ENCODE measurements around the gene OAS2. TPM values are rescaled to one million over a fixed set of nuclear protein-coding genes. Genes with fewer than 3 reads are reported as not detected.

Gene OAS2
- total RNA-seq, 3 donors from 2014 or later (not counting 1 experiment from before 2014, with no cell fraction given), result 29.0 to 56.3 (median 48.2) TPM

GRCh38 chr12:112977641-112978040, 678 bp upstream of the OAS2 start:
- Mint-ChIP-seq H3K4me3 (peak overlapping the region; percentile 82), H3K9me3 (no peaks in the 10 kb centered on the region), H3K4me1 (peaks cover 47 to 50% of the 10 kb centered on the region in 2 donors), H3K27ac (peak overlapping the region; percentile 97 to 98), H3K27me3 (ENCODE audit: low read depth in 2 of 2) (no peaks in the 10 kb centered on the region), H3K36me3 (no peaks in the 10 kb centered on the region)
- ATAC-seq, result no peak
- no peaks in the 10 kb centered on the region for H3K27me3 ChIP-seq (ENCODE audit: control insufficient read depth, insufficient read depth, low read length)
- WGBS (ENCODE audit: insufficient coverage), result 77% methylated on average over 8 of the region's 8 CpGs
- peak overlapping the region; percentile 78 for H3K4me3 ChIP-seq (ENCODE audit: low read length)
- peaks cover 19% of the 10 kb centered on the region for H3K4me1 ChIP-seq (ENCODE audit: control insufficient read depth, insufficient read depth, low read length)
- DNase-seq, result no peak
- no peaks in the 10 kb centered on the region for H3K36me3 ChIP-seq (ENCODE audit: control insufficient read depth, insufficient read depth, low read length)
- TF ChIP-seq, protein P1, sequence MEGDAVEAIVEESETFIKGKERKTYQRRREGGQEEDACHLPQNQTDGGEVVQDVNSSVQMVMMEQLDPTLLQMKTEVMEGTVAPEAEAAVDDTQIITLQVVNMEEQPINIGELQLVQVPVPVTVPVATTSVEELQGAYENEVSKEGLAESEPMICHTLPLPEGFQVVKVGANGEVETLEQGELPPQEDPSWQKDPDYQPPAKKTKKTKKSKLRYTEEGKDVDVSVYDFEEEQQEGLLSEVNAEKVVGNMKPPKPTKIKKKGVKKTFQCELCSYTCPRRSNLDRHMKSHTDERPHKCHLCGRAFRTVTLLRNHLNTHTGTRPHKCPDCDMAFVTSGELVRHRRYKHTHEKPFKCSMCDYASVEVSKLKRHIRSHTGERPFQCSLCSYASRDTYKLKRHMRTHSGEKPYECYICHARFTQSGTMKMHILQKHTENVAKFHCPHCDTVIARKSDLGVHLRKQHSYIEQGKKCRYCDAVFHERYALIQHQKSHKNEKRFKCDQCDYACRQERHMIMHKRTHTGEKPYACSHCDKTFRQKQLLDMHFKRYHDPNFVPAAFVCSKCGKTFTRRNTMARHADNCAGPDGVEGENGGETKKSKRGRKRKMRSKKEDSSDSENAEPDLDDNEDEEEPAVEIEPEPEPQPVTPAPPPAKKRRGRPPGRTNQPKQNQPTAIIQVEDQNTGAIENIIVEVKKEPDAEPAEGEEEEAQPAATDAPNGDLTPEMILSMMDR (IDR thresholded peaks at IDR 0.05), result no peak
- no peaks in the 10 kb centered on the region for H3K9me3 ChIP-seq (ENCODE audit: control insufficient read depth, insufficient read depth, low read length)
- intact Hi-C loops (cut with micrococcal nuclease), result no loop called here
- peak overlapping the region; percentile 85 for H3K27ac ChIP-seq (ENCODE audit: low read length)

GRCh38 chr12:112979041-112979680, 842 bp downstream of the OAS2 start:
- no peaks in the 10 kb centered on the region for H3K36me3 Mint-ChIP-seq
- H3K4me1 ChIP-seq (ENCODE audit: control insufficient read depth, insufficient read depth, low read length), result peaks cover 19% of the 10 kb centered on the region
- no peaks in the 10 kb centered on the region for H3K9me3 ChIP-seq (ENCODE audit: control insufficient read depth, insufficient read depth, low read length)
- DNase-seq (peak; percentile 20 to 65), ATAC-seq (peak; percentile 33 to 61 (median 38))
- TF ChIP-seq, protein P1 (IDR thresholded peaks at IDR 0.05), result no peak
- peak overlapping the region; percentile 85 for H3K27ac ChIP-seq (ENCODE audit: low read length)
- no peaks in the 10 kb centered on the region for H3K36me3 ChIP-seq (ENCODE audit: control insufficient read depth, insufficient read depth, low read length)
- peak overlapping the region; percentile 78 for H3K4me3 ChIP-seq (ENCODE audit: low read length)
- H3K4me1 Mint-ChIP-seq, result peaks cover 60 to 65% of the 10 kb centered on the region in 2 donors
- WGBS (ENCODE audit: insufficient coverage), result 0% methylated on average over 6 of the region's 6 CpGs
- H3K9me3 Mint-ChIP-seq, result no peaks in the 10 kb centered on the region
- intact Hi-C loops (cut with micrococcal nuclease), result no loop called here
- peak overlapping the region; percentile 97 to 98 for H3K27ac Mint-ChIP-seq
- peak overlapping the region; percentile 82 for H3K4me3 Mint-ChIP-seq
- no peaks in the 10 kb centered on the region for H3K27me3 ChIP-seq (ENCODE audit: control insufficient read depth, insufficient read depth, low read length)
- H3K27me3 Mint-ChIP-seq (ENCODE audit: low read depth in 2 of 2), result no peaks in the 10 kb centered on the region

GRCh38 chr12:112980491-112981158, 2.3 kb downstream of the OAS2 start:
- H3K27ac ChIP-seq (ENCODE audit: low read length), result peak overlapping the region; percentile 12
- peaks cover 19% of the 10 kb centered on the region for H3K4me1 ChIP-seq (ENCODE audit: control insufficient read depth, insufficient read depth, low read length)
- H3K9me3 ChIP-seq (ENCODE audit: control insufficient read depth, insufficient read depth, low read length), result no peaks in the 10 kb centered on the region
- H3K9me3 Mint-ChIP-seq, result peaks cover 2 to 8% of the 10 kb centered on the region in 2 donors
- WGBS (ENCODE audit: insufficient coverage), result no CpG with 5 or more reads among the region's 4 CpGs
- H3K4me3 Mint-ChIP-seq, result peak overlapping the region; percentile 82
- no peaks in the 10 kb centered on the region for H3K27me3 Mint-ChIP-seq (ENCODE audit: low read depth in 2 of 2)
- H3K36me3 Mint-ChIP-seq, result peaks cover 11% of the 10 kb centered on the region
- peak in 1 of 2 donors; percentile 63 for DNase-seq
- H3K27ac Mint-ChIP-seq, result peak overlapping the region; percentile 97 to 98
- no peaks in the 10 kb centered on the region for H3K27me3 ChIP-seq (ENCODE audit: control insufficient read depth, insufficient read depth, low read length)
- peaks cover 75 to 78% of the 10 kb centered on the region in 2 donors for H3K4me1 Mint-ChIP-seq
- H3K4me3 ChIP-seq (ENCODE audit: low read length), result peak overlapping the region; percentile 2
- intact Hi-C loops (cut with micrococcal nuclease), result no loop called here
- TF ChIP-seq, protein P1 (IDR thresholded peaks at IDR 0.05), result no peak
- peaks cover 5% of the 10 kb centered on the region for H3K36me3 ChIP-seq (ENCODE audit: control insufficient read depth, insufficient read depth, low read length)
- ATAC-seq, result no peak
